K562 (cell line): ENCODE data around the gene SPATA32. TPM values are rescaled to one million over a fixed set of nuclear protein-coding genes. Genes with fewer than 3 reads are reported as not detected.

Experiments used
- AFF1 ChIP-seq, 2 experiments: fragments of 450-650 bp; IDR thresholded peaks; 2 replicates each; pipeline ENCODE4 v1.6.1; 2018; ENCODE audit warnings: mild to moderate bottlenecking in 2 of 2, low read depth in 1 of 2; ENCODE audit not compliant: partially characterized antibody in 2 of 2
- ELF1 ChIP-seq: fragments of 200-800 bp; sonication (Bioruptor generic); IDR thresholded peaks from 2 replicates; pipeline ENCODE4 v1.6.1; 2016; ENCODE audit warnings: missing genetic modification characterization, missing compliant biosample characterization
- ESRRB ChIP-seq: fragments of 250-450 bp; sonication (Bioruptor Pico); IDR thresholded peaks from 2 replicates; pipeline ENCODE4 v1.5.0; 2020; ENCODE audit warnings: mild to moderate bottlenecking, moderate library complexity, borderline replicate concordance
- FOXO4 ChIP-seq: fragments of 450-650 bp; formaldehyde crosslinking; IDR thresholded peaks from 2 replicates; pipeline ENCODE4 v1.4.0; 2020; ENCODE audit warnings: mild to moderate bottlenecking, moderate library complexity
- GTF2B ChIP-seq: IDR thresholded peaks from 2 replicates; pipeline ENCODE4 v1.6.1; 2011; ENCODE audit not compliant: insufficient read length; ENCODE audit errors: extremely low read depth
- RBFOX2 ChIP-seq: fragments of 200-400 bp; formaldehyde crosslinking; IDR thresholded peaks from 2 replicates; pipeline ENCODE4 v1.6.1; 2017; ENCODE audit warnings: low read depth, mild to moderate bottlenecking, low read length, moderate library complexity
- RBM14 ChIP-seq: fragments of 200-400 bp; formaldehyde crosslinking; IDR thresholded peaks from 2 replicates; pipeline ENCODE4 v1.6.1; 2018; ENCODE audit warnings: low read depth, mild to moderate bottlenecking, low read length, moderate library complexity, borderline replicate concordance; ENCODE audit not compliant: insufficient read depth
- ZNF263 ChIP-seq: sonication (generic); formaldehyde crosslinking; IDR thresholded peaks from 2 replicates; pipeline ENCODE4 v1.8.0; 2022; ENCODE audit warnings: mild to moderate bottlenecking, missing genetic modification reagents, borderline replicate concordance
- polyA plus RNA-seq, 8 experiments: library from polyadenylated mRNA; depleted of rRNA in 4 of 8; stranded (reverse) in 5 of 8; unstranded in 3 of 8; fragments of >200 nt; fragmentation: Nextera tagmentation in 2 of 8; fragmentation: Illumina TruSeq in 1 of 8; extraction: Ambion mirVana in 2 of 8; extraction: Trizol in 1 of 8; gene quantifications; 2 replicates each; pipeline versions ENCODE4 v1.2.1 to v1.2.3, GENCODE V29; 2011 to 2014; ENCODE audit warnings: inconsistent platforms in 1 of 8, missing spikeins in 1 of 8
- total RNA-seq, 7 experiments: library from RNA; depleted of rRNA in 6 of 7; stranded (reverse); fragments of >200 nt in 6 of 7; fragmentation: Illumina TruSeq in 2 of 7; extraction: Trizol in 2 of 7; gene quantifications; 2 replicates each; pipeline versions ENCODE4 v1.2.1 to v1.2.3, GENCODE V29; 2011 to 2021; ENCODE audit warnings: low replicate concordance in 1 of 7

SPATA32 gene
- total and polyA plus RNA-seq, 9 of the 15 experiments (the other 6 are each of a cell fraction or from before 2014, with no cell fraction given), result 0.03 to 0.06 TPM; not detected in 7

- TF ChIP-seq AFF1 (IDR thresholded peaks at IDR 0.05; ENCODE audit: low read depth in 1 of 2, partially characterized antibody in 2 of 2) (no peak), RBFOX2 (peak; percentile 35; the same call in 1 of the 2 replicates), RBM14 (0 out of 2 replicates have a peak, but pooled peaks have one; percentile 26), GTF2B (no peak), ESRRB (CRISPR knock-in tag) (no peak), ZNF263 (CRISPR knock-in tag) (no peak), FOXO4 (no peak), ELF1 (tag) (no peak)
Observed at GRCh38 chr17:45261577-45262515, at the start of gene SPATA32 (continued).
